GM13977 (cell line): ENCODE data around the gene NFE2L1.
A peak's percentile ranks its signal among the peaks of the same experiment; 100 is the strongest.

ENCODE experiments used
- DNase-seq: peaks from one replicate; pipeline ENCODE4 v3.0.0; 2012; ENCODE audit warnings: low spot score
- in situ Hi-C: fragments of 300-500 bp; cut with MboI; formaldehyde crosslinking; loops from one replicate; pipeline ENCODE4 v1.12.0; 2022; ENCODE audit warnings: low sequenced_read_pairs, low pct_unique_long_range_greater_than_20kb, mixed read lengths, inconsistent platforms; ENCODE audit not compliant: unreplicated experiment
- TF ChIP-seq, protein P1 (sequence below): IDR thresholded peaks from 2 replicates; pipeline ENCODE4 v1.5.1; 2012; ENCODE audit warnings: mild to moderate bottlenecking, control low read depth; ENCODE audit not compliant: insufficient read depth; ENCODE audit errors: extremely low read depth, missing control alignments

Gene NFE2L1

DNA sequence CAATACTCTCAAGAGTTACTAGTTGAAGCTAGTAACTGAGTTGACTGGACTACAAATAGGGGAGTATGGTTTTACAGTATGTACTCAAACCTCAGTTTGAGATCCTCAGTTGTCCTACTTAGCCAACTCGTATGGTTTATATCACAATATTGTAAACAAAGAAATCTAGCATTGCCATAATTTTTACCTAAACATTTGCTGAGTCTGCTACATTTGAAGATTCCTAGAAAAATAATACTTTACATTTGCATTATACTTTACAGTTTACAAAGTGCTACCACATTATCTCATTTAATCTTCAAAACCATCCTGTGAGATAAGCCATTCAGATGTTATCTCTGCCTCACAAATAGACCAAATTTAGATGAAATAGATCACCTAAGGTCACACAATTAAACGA, 36.8 kb downstream of the NFE2L1 start:
- TF ChIP-seq, protein P1, sequence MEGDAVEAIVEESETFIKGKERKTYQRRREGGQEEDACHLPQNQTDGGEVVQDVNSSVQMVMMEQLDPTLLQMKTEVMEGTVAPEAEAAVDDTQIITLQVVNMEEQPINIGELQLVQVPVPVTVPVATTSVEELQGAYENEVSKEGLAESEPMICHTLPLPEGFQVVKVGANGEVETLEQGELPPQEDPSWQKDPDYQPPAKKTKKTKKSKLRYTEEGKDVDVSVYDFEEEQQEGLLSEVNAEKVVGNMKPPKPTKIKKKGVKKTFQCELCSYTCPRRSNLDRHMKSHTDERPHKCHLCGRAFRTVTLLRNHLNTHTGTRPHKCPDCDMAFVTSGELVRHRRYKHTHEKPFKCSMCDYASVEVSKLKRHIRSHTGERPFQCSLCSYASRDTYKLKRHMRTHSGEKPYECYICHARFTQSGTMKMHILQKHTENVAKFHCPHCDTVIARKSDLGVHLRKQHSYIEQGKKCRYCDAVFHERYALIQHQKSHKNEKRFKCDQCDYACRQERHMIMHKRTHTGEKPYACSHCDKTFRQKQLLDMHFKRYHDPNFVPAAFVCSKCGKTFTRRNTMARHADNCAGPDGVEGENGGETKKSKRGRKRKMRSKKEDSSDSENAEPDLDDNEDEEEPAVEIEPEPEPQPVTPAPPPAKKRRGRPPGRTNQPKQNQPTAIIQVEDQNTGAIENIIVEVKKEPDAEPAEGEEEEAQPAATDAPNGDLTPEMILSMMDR: no peak
- in situ Hi-C loops: loop anchor here (5.0 kb wide), 1 partner anchor 57 kb away; no protein-coding TSS in a partner anchor
- no peak for DNase-seq

DNA sequence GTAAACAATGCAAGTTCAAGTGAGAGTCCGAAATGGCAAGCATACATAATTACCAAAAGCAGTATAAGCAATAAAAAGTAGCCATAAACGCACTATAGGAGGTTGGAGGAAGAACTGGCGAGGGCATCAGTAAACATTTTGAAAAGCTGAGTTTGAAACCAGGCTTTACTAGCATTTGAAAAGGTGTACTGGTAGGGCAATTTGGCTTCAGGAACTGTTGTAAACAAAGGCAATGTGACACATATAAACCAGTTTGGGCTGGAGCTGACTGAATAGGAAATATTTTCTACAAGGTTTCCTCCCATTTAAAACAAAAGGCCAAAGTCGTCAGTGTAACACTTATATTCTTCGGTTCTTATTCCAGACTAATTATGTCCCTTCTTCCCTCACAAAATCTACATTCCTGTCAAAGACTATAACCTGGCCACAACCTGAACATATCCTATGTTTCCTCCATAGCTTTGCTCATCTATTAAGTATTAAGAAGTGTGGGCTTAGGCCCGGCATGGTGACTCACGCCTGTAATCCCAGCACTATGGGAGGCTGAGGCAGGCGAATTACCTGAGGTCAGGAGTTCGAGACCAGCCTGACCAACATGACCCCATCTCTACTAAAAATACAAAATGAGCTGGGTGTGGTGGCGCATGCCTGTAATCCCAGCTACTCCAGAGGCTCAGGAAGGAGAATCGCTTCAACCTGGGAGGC, 45.3 kb downstream of the NFE2L1 start:
- TF ChIP-seq, protein P1: no peak
- in situ Hi-C loops: no loop called here
- no peak for DNase-seq

DNA sequence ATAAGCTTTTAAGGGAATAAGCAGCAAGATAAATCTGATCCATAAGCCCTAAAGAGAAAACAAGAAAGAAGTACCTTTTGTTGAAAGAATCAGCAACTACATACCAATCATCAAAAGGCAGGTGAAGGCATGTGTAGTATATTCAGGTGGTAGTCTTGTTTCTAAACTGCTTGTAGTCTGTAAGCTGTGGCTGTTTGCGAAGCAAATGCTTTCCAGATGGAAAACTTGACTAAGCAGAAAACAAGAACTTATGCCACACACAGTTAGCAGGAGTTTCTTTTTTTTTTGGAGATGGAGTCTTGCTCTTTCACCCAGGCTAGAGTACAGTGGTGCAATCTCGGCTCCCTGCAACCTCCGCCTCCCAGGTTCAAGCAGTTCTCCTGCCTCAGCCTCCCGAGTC, 47.5 kb downstream of the NFE2L1 start:
- TF ChIP-seq, protein P1: no peak
- DNase-seq: no peak
- in situ Hi-C loops: no loop called here

DNA sequence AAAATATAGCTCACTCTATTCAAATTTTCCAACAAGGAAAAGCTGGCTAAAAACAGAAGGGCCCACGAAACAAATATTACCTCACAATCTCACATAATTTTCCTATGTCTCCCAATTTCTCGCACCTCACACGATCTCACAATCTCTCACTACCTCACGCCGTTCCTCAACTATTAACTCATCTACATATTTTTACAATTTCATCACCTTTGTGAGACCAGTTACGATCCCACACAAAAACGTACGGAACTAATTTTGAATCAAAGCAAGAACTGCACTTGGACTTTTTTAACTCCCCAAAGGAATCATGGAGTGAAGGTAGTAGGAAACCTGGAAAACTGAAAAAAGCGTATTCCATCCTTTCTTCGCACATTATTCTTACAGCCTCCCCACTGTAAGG, 52.0 kb downstream of the NFE2L1 start:
- in situ Hi-C loops: no loop called here
- TF ChIP-seq, protein P1: no peak
- no peak for DNase-seq

DNA sequence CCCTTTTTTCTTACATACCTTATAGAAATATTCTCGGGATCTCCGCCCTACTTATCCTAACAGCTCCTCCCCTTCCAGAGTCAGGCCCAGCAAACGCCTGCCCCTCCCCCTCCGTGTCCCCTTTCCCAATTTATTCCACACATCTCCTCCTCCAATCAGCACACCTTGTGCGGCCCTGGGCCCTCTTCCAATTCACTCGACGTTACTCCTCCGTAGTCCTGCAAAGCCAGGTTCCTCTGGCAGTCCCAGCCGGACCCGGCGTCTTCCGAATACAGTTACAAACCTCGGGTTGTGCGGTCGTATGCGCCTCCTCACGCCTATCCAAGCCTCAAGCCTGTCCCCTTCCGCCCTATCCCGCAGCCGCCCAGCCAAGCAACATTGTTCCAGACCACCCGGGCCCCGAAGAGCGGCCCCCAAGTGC, 52.4 kb downstream of the NFE2L1 start:
- TF ChIP-seq, protein P1: no peak
- in situ Hi-C loops: no loop called here
- no peak for DNase-seq

DNA sequence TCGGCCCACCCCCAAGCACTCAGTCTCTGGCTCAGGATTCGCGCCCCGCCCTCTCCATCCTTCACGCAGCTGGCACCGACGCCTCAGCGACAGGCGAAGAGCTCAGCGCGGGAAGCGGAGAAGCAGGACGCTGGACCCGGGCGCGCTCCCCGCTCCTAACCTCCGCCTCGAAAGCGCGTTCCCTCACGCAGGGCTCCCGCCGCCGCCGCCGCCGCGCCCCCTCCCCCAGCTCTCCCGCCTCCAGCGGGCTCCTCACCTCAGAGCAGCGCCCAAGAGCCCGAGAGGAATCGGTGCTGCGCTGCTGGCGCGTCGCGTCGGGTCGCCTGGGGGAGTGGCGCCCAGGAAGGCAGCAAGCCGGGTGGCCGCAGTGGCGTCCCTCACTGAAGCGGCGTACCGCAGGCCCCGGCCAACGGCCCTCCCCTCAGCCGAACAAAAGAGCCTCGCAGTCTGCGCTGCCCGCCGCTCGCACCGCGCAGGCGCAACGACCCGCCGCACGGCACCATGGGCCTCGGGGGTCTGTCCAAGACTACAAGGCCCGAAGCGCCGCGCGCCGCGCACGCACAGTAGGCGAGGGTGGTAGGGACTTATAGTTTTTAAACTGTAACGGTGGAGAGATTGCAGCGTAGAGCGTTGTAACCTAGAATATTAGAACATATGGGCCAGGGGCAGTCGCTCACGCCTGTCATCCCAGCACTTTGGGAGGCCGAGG, 53.0 kb downstream of the NFE2L1 start, which contains the start of gene CBX1:
TSS of gene CBX1 (minus strand) at position 467 of the 709 bp plus-strand sequence. CDS start 24,474 bp downstream, outside the sequence.
- TF ChIP-seq, protein P1: no peak
- peak; percentile 93 for DNase-seq
- in situ Hi-C loops: no loop called here
